Fibroblast of skin of left biceps (primary cell): ENCODE measurements around the gene TNFAIP8.

Experiments used
- DNase-seq, 2 experiments: peaks; one replicate each; pipeline ENCODE4 v3.0.0-alpha.2; 2013; ENCODE audit warnings: low read depth in 2 of 2

The TNFAIP8 gene

DNA sequence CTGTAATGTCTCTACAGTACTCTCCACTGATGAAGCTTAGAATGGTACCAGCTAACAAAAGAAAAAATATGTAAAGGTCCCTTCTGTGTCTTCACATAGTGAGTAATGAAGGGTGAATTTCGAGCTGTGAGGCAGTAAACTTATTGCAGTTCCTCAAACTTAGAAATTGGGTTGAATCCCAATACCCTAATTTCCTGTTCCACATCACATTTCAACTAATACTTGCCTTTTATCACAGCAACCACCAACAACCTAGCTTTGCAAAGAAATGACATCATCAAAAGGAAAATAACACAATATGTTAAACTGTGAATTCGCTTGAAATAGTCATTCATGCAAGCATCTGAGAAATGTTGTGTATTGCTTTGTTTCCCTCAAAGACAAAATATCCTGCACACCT lies 9.4 kb upstream of the TNFAIP8 start:
- DNase-seq: no peak

DNA sequence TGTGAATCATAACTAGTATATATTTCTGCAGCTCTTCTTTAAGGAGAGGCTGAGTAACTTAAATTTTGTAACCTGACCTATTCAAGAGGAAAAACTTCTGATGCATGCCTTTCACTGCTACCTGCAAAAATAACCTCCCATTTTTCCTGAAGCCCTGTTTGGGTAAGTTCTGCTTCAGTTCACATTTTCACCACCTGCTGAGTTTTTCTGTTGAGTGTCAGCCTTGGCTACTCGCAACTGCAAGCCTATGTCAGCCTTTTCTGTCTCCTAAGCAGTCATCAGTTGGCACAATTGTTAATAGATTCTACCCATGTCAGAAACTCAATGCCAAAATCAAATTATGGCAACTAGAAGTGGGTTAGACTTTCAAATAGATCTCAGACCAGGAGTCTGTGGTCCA lies 8.2 kb upstream of the TNFAIP8 start:
- DNase-seq: no peak

GRCh38 chr5:119347991-119348390 lies 7.8 kb upstream of the TNFAIP8 start:
- peak; percentile 78 for DNase-seq

DNA sequence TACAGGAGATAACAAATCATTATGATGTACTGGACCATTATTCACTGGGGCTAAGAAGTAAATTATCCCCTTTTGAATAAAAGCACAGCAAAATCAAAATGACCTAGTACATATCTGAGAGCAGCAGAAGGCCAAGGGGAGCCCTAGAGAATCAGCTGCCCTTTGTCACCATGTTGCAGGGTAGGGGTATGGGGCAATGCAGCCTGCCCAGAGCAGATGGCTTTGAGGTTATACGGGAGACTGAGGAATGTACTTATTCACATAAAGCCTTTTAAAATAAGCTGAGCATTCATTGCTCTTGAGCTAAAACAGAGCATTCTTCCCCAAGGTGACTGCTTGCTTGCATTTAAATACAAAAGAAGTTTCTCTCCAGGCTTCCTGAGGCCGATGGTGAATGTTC lies 2.6 kb upstream of the TNFAIP8 start:
- no peak for DNase-seq

GRCh38 chr5:119353686-119354366 lies 2.0 kb upstream of the TNFAIP8 start:
- no peak for DNase-seq

GRCh38 chr5:119354537-119355243 lies 1.1 kb upstream of the TNFAIP8 start:
- no peak for DNase-seq

DNA sequence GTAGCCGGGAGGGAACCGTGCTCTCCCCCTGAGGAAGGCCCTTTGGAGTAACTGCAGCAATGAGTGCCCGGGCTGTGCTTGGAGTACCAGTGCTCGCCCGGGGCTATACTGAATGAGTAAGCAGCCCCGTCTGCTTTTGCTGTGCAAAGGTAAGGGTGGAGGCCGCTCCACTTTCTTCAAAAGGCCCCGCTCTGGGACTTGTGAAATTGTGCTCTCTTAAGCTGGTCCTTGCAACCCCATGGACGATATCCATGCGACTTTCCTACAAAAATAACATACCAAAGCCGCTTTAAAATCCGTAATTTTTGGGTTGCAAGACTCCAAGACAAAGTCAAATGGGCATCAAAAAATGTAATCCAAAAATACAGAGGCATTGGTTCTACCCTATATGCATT lies 578 bp upstream of the TNFAIP8 start:
- no peak for DNase-seq

- DNase-seq: no peak
These were observed 881 bp downstream of the TNFAIP8 start for GRCh38 chr5:119356612-119357188.

DNA sequence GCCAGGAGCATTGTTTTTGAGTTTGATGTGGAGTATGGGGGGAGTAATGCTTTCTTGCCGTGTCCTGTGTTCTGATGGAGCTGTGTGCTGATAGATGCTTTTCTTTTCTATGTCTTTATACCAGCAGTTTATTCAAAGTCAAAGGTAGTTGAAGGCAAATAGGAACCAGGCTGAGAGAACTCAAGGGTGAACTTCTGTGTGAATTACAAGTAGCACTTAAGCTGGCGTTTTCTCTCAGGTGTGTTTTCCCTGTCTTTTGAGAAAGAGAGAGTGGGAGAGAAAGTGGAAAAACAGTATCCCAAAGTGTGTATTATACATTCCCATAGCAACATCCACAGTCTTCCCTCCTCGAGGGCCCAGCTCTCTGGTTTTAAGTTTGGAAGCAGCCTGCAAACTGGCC lies 1.5 kb downstream of the TNFAIP8 start:
- DNase-seq: no peak

GRCh38 chr5:119357808-119358529 lies 2.1 kb downstream of the TNFAIP8 start:
- no peak for DNase-seq

DNA sequence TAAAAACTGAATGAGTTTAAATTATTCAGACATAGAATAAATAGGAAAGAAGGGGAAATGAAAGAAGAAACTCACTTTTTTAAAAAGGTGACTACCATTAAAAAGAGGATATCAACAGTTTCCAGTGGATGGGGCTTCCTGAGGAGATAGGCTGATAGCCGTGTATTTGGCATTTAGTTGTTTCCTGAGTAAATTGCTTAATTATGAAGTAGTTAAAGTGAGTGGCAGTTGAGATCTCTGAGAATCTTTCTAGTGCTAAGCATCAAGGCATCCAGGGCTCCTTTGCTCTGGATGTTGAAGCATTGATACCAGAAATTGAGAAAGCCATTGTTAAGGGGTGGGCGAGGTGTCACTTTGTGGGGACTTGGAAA lies 2.7 kb downstream of the TNFAIP8 start:
- DNase-seq: no peak

GRCh38 chr5:119358901-119359603 lies 3.2 kb downstream of the TNFAIP8 start:
- DNase-seq: no peak

GRCh38 chr5:119359737-119360413 lies 4.1 kb downstream of the TNFAIP8 start:
- DNase-seq: no peak

DNA sequence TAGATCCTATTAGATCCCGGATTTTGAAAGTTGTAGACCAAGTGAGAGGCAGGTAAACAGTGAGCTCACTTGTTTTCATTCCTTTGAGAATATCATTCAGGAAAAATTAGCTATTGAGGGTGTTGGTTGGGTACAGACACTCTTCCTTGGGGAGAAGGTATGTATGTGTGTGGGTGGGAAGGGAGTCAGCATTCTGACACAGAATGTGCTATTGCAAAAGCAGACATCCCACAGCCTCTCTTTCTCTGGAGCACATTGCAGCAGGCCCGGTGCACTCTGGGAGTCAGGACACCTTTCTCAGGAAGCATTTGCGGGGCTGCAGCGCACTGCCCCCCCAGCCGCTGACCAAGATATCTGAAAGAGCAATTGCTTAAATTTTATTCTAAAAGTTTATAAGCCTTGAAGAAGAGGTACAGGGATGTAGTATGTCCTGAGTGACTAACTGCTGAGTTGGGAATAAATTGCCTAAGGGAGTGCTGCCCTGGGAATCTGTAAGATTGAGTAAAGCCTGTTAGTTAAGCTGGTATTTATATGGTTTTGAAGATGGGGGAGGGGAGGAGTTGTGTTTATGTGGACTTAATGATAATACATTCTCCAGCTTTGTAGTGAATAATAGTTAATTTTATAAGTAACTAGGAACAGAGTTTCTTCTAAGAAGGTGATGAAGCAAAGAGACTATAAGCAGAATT lies 5.2 kb downstream of the TNFAIP8 start:
- no peak for DNase-seq

GRCh38 chr5:119361594-119362125 lies 5.8 kb downstream of the TNFAIP8 start:
- DNase-seq: no peak

DNA sequence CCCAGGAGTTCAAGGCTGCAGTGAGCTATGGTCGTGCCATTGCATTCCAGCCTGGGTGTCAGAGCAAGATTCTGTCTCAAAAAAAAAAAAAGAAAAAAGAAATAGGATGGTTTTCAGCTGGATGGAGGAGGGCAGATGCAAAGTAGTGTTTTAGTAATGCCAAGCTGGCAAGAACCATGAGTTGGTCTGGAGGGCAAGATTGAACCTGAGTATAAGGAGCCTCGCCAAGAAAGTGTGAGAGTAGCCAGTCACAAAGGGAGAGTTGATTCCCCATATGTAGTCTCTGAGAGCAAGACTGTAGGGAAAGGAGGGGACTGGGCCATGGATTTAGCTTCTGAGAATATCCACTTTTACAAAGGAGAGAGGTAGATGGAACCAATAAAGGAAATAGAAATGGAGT lies 6.9 kb downstream of the TNFAIP8 start:
- DNase-seq: no peak

DNA sequence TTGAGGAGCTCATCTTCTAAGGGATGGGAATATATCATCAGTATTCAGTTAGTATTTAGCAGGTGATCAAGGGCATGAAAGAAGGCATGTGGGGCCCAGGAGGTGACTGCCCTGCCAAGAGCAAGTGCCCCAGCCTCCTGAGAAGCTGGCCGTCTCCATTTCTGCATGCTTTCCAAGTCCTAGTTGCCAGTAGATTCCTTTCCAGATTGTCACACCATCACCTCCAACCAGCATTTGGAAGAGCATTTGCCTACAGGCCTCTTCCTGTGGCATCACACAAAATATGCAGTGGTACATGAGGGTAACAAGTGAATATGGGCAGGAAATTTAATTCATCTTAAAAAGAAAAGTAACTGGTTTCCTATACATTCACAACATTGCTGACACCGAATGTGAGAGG lies 7.5 kb downstream of the TNFAIP8 start:
- no peak for DNase-seq

DNA sequence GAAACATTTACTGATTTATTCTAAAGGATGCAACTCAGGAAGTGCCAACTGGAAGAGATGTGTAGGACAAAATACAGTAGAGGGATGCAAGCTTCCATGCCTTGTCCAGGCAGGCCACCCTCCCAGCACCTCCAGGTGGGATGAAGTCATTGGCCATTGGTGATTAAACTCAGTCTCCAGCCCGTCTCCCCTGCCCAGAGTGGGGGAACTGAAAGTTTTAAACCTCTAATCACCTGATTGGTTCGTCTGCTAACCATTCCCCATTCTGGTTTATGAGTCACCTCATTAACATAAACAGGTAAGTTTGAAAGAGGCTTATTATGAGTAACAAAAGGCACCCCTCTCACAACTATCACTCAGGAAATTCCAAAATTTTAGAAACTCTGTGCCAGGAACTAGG lies 8.1 kb downstream of the TNFAIP8 start:
- DNase-seq: no peak

- no peak for DNase-seq
These were observed 10.2 kb downstream of the TNFAIP8 start for GRCh38 chr5:119365847-119366539.

GRCh38 chr5:119366540-119366881 lies 10.7 kb downstream of the TNFAIP8 start:
- no peak for DNase-seq
